ENCODE results near the gene MAPK1. TPM values are rescaled to one million over a fixed set of nuclear protein-coding genes. Genes with fewer than 3 reads are reported as not detected.

MAPK1 gene
- polyA plus RNA-seq, 4 donors, result 118 to 128 (median 125) TPM

DNA sequence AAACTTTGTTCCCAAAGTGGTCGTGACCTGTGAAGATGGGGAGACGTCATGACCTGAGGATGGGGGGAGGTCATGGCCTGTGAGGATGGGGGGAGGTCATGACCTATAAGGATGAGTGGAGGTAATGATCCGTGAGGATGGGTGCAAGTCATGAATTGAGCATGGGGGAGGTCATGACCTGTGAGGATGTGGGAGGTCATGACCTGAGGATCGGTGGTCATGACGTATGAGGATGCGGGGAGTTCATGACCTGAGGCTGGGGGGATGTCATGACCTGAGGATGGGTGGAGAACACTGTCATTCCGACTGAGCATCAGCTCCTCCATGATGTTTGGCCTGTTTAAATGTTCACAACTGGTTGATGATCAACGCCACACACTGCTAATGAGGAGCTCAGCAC, 157.8 kb downstream of the MAPK1 start:
- no peak for DNase-seq (ENCODE audit: low read depth in 4 of 4, low spot score in 2 of 4)

DNA sequence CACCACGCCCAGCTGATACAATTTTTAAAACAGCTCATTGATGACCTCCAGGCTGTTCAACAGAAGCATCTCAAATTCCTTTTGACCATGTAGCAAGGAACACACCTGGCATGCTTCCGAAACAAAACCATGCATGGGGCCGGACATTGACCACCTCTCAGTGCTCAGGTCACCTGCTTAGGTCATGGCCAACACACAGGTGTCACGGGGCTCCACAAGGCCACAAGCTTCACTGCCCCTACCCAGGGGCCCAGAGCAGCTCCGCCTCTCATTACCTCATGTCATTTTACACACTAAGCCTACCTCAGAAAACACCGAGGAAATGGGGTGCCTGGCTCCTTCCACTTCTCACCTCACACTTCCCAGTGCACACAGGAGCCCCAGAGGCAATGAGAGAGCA, 158.5 kb downstream of the MAPK1 start:
- no peak for DNase-seq (ENCODE audit: low read depth in 4 of 4, low spot score in 2 of 4)

DNA sequence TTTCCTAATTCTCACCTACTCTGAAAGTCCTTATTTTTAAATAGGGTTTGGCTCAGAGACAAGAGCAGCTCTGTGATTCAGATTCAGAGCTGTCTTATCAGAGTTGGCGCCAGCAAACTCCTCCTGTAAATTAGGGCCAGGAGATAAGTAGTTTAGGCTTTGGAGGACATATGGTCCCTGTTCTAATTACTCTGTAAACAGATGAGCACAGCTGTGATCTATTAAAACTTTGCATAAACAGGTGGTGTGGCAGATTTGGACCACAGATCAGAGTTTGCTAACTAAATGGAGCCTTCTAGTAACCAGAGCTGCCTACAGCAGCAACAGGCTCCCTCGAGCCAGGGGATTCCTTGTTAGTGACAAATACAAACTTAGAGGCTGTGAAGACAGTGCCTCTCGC, 159.8 kb downstream of the MAPK1 start:
- no peak for DNase-seq (ENCODE audit: low read depth in 4 of 4, low spot score in 2 of 4)

Other genes starting within 250 kb of the MAPK1 start
- gene YDJC, start 237.6 kb downstream of the MAPK1 start, polyA plus RNA-seq (ENCODE audit: insufficient read length in 4 of 4), result 10 to 100 TPM in 3 of 4 donors, 1 to 10 TPM in 1; 9.3 to 21.9 (median 16.4) TPM
- gene CCDC116, start 234.9 kb downstream of the MAPK1 start, polyA plus RNA-seq (ENCODE audit: insufficient read length in 4 of 4), result 1 to 10 TPM in 1 of 4 donors, under 1 TPM in 3; 0.13 to 1.2 (median 0.66) TPM
- 10 to 100 TPM; 12.8 to 25.2 (median 22.0) TPM for gene SDF2L1, start 225.3 kb downstream of the MAPK1 start, polyA plus RNA-seq (ENCODE audit: insufficient read length in 4 of 4)
- 10 to 100 TPM; 33.7 to 50.7 (median 41.4) TPM for gene PPIL2, start 201.6 kb downstream of the MAPK1 start, polyA plus RNA-seq (ENCODE audit: insufficient read length in 4 of 4)
- gene YPEL1, start 131.9 kb downstream of the MAPK1 start, polyA plus RNA-seq (ENCODE audit: insufficient read length in 4 of 4), result 10 to 100 TPM; 13.5 to 18.1 (median 15.6) TPM
- gene PPM1F, start 85.2 kb upstream of the MAPK1 start, polyA plus RNA-seq (ENCODE audit: insufficient read length in 4 of 4), result 10 to 100 TPM; 33.8 to 44.9 (median 41.1) TPM
- 10 to 100 TPM; 18.7 to 44.1 (median 30.9) TPM for gene TOP3B, start 115.1 kb upstream of the MAPK1 start, polyA plus RNA-seq (ENCODE audit: insufficient read length in 4 of 4)

Measured in left renal cortex interstitium (tissue), 4 donors.